H9 (cell line): ENCODE results near the gene CHST13. TPM values are rescaled to one million over a fixed set of nuclear protein-coding genes. Genes with fewer than 3 reads are reported as not detected.

ENCODE experiments used
- DNase-seq: peaks from one replicate; pipeline ENCODE4 v3.0.0-alpha.2; 2017
- H2AFZ ChIP-seq: one replicate; pipeline ENCODE4 v1.6.1; 2013; ENCODE audit warnings: mild to moderate bottlenecking, low read length, control low read depth, moderate library complexity
- H2AK5ac ChIP-seq: 2 replicates; pipeline ENCODE4 v1.6.1; 2013; ENCODE audit warnings: low read length, control low read depth, mixed read lengths; ENCODE audit not compliant: insufficient read length
- H2BK120ac ChIP-seq: one replicate; pipeline ENCODE4 v1.6.1; 2013; ENCODE audit warnings: low read depth, mild to moderate bottlenecking, low read length, control low read depth, inconsistent platforms; ENCODE audit not compliant: poor library complexity, severe bottlenecking
- H2BK12ac ChIP-seq: 2 replicates; pipeline ENCODE4 v1.6.1; 2013; ENCODE audit warnings: low read length, control low read depth, mixed read lengths, low read depth; ENCODE audit not compliant: insufficient read length
- H2BK15ac ChIP-seq: 2 replicates; pipeline ENCODE4 v1.6.1; 2013; ENCODE audit warnings: low read depth, low read length, control low read depth
- H2BK20ac ChIP-seq: one replicate; pipeline ENCODE4 v1.6.1; 2013; ENCODE audit warnings: low read depth, mild to moderate bottlenecking, low read length, control low read depth, inconsistent platforms; ENCODE audit not compliant: poor library complexity, severe bottlenecking
- H2BK5ac ChIP-seq: 2 replicates; pipeline ENCODE4 v1.6.1; 2013; ENCODE audit warnings: low read length, control low read depth, mixed read lengths; ENCODE audit not compliant: insufficient read length
- H3K14ac ChIP-seq: 2 replicates; pipeline ENCODE4 v1.6.1; 2013; ENCODE audit warnings: low read length, control low read depth; ENCODE audit not compliant: insufficient read depth
- H3K18ac ChIP-seq: 2 replicates; pipeline ENCODE4 v1.6.1; 2013; ENCODE audit warnings: low read depth, mild to moderate bottlenecking, mixed read lengths, low read length, control low read depth; ENCODE audit not compliant: insufficient read length
- H3K23ac ChIP-seq: 2 replicates; pipeline ENCODE4 v1.6.1; 2013; ENCODE audit warnings: low read length, control low read depth, mixed read lengths, low read depth; ENCODE audit not compliant: insufficient read length
- H3K23me2 ChIP-seq: 2 replicates; pipeline ENCODE4 v1.6.1; 2013; ENCODE audit warnings: low read depth, mild to moderate bottlenecking, mixed read lengths, low read length, control low read depth; ENCODE audit not compliant: insufficient read length, poor library complexity, severe bottlenecking
- H3K27ac ChIP-seq: 2 replicates; pipeline ENCODE4 v1.5.1; 2013; ENCODE audit warnings: low read length, control low read depth, mixed read lengths, low read depth; ENCODE audit not compliant: insufficient read length
- H3K27me3 ChIP-seq: 2 replicates; pipeline ENCODE4 v1.6.1; 2013; ENCODE audit warnings: low read length, control low read depth, inconsistent platforms; ENCODE audit not compliant: insufficient read depth
- H3K4ac ChIP-seq: 2 replicates; pipeline ENCODE4 v1.6.1; 2013; ENCODE audit warnings: low read depth, mild to moderate bottlenecking, control low read depth, inconsistent platforms, low read length, moderate library complexity
- H3K4me1 ChIP-seq: 2 replicates; pipeline ENCODE4 v1.6.1; 2013; ENCODE audit warnings: low read length, control low read depth, inconsistent platforms; ENCODE audit not compliant: insufficient read depth
- H3K4me2 ChIP-seq: 2 replicates; pipeline ENCODE4 v1.6.1; 2013; ENCODE audit warnings: low read length, control low read depth, mixed read lengths; ENCODE audit not compliant: insufficient read length, insufficient read depth
- H3K56ac ChIP-seq: 2 replicates; pipeline ENCODE4 v1.6.1; 2013; ENCODE audit warnings: low read depth, mild to moderate bottlenecking, mixed read lengths, low read length, control low read depth; ENCODE audit not compliant: insufficient read length
- H3K79me1 ChIP-seq: 2 replicates; pipeline ENCODE4 v1.6.1; 2013; ENCODE audit warnings: low read depth, mild to moderate bottlenecking, moderate library complexity, low read length, control low read depth, inconsistent platforms; ENCODE audit not compliant: insufficient read depth, poor library complexity, severe bottlenecking
- H3K79me2 ChIP-seq: 2 replicates; pipeline ENCODE4 v1.6.1; 2013; ENCODE audit warnings: low read length, control low read depth, inconsistent platforms; ENCODE audit not compliant: insufficient read depth
- H3K9ac ChIP-seq: 2 replicates; pipeline ENCODE4 v1.6.1; 2013; ENCODE audit warnings: low read length, control low read depth, mixed read lengths; ENCODE audit not compliant: insufficient read length; ENCODE audit errors: extremely low read depth
- H3K9me3 ChIP-seq: one replicate; pipeline ENCODE4 v1.6.1; 2013; ENCODE audit warnings: low read depth, low read length, inconsistent platforms; ENCODE audit not compliant: control insufficient read depth
- H3T11ph ChIP-seq: one replicate; pipeline ENCODE4 v1.6.1; 2013; ENCODE audit warnings: mild to moderate bottlenecking, low read length, control low read depth, inconsistent platforms
- H4K20me1 ChIP-seq: one replicate; pipeline ENCODE4 v1.6.1; 2013; ENCODE audit not compliant: control insufficient read depth, insufficient read length, insufficient read depth
- H4K5ac ChIP-seq: 2 replicates; pipeline ENCODE4 v1.6.1; 2013; ENCODE audit warnings: low read depth, mild to moderate bottlenecking, mixed read lengths, low read length, control low read depth; ENCODE audit not compliant: insufficient read length
- H4K8ac ChIP-seq: replicated peaks from 2 replicates; pipeline ENCODE4 v1.6.1; 2013; ENCODE audit warnings: low read length, control low read depth, mixed read lengths, low read depth; ENCODE audit not compliant: insufficient read length
- H4K91ac ChIP-seq: 2 replicates; pipeline ENCODE4 v1.6.1; 2013; ENCODE audit warnings: low read depth, mild to moderate bottlenecking, moderate library complexity, mixed read lengths, low read length, control low read depth; ENCODE audit not compliant: insufficient read length
- H3K27ac Mint-ChIP-seq, 3 experiments: 2 replicates in 2 of 3; 3 replicates in 1 of 3; pipeline ENCODE4 v1.8.0; 2020 to 2021; ENCODE audit warnings: mixed read lengths in 3 of 3, mild to moderate bottlenecking in 1 of 3, moderate library complexity in 1 of 3
- H3K27me3 Mint-ChIP-seq: 2 replicates; pipeline ENCODE4 v1.8.0; 2021; ENCODE audit warnings: low read depth, mild to moderate bottlenecking, moderate library complexity, mixed read lengths
- H3K36me3 Mint-ChIP-seq, 3 experiments: 2 replicates in 2 of 3; 3 replicates in 1 of 3; pipeline ENCODE4 v1.8.0; 2020 to 2021; ENCODE audit warnings: low read depth in 3 of 3, mixed read lengths in 3 of 3; ENCODE audit not compliant: insufficient read depth in 1 of 3
- H3K4me1 Mint-ChIP-seq, 2 experiments: 2 replicates each; pipeline ENCODE4 v1.8.0; 2020; ENCODE audit warnings: mixed read lengths in 2 of 2
- H3K4me3 Mint-ChIP-seq, 2 experiments: 2 replicates in 1 of 2; 3 replicates in 1 of 2; pipeline ENCODE4 v1.8.0; 2020 to 2021; ENCODE audit warnings: mild to moderate bottlenecking in 2 of 2, mixed read lengths in 2 of 2, moderate library complexity in 1 of 2
- H3K9me3 Mint-ChIP-seq, 2 experiments: 2 replicates in 1 of 2; 3 replicates in 1 of 2; pipeline ENCODE4 v1.8.0; 2020; ENCODE audit warnings: mild to moderate bottlenecking in 2 of 2, mixed read lengths in 2 of 2, moderate library complexity in 1 of 2
- CTCF ChIP-seq: fragments of 200-600 bp; sonication (generic); conservative IDR thresholded peaks from 3 replicates; pipeline ENCODE4 v1.8.0; 2021; ENCODE audit warnings: antibody characterized with exemption, mild to moderate bottlenecking
- WGBS: extraction: QIAGEN DNeasy Blood & Tissue Kit; methylation state at CpG from one replicate; pipeline ENCODE4 v1.1.7; 2013; ENCODE audit warnings: missing lambda C conversion rate, low lambda C conversion rate, mixed read lengths; ENCODE audit not compliant: insufficient read length; ENCODE audit errors: extremely low coverage; 5-methylcytosine and 5-hydroxymethylcytosine counted together
- total RNA-seq: library from RNA; stranded (reverse); gene quantifications from 2 replicates; pipeline ENCODE4 v1.2.1, GENCODE V29; 2021

CHST13 gene
- total RNA-seq, 1 experiment from 2014 or later, result 0.85 TPM

- Mint-ChIP-seq H3K4me1 (peaks cover 30 to 49% of the 10 kb centered on the region in 2 experiments), H3K27ac (no peak overlapping the region), H3K4me3 (no peak overlapping the region), H3K27me3 (peaks cover 11% of the 10 kb centered on the region), H3K36me3 (no peaks in the 10 kb centered on the region), H3K9me3 (no peaks in the 10 kb centered on the region)
- no peaks in the 10 kb centered on the region for H3K27me3 ChIP-seq
- no CpG with 5 or more reads among the region's 8 CpGs for WGBS
- no peak overlapping the region for H2BK15ac ChIP-seq
- H2AK5ac ChIP-seq, result no peak overlapping the region
- no peaks in the 10 kb centered on the region for H4K20me1 ChIP-seq
- no peak for TF ChIP-seq CTCF
- peak; percentile 14 for DNase-seq
- H3K79me2 ChIP-seq, result no peaks in the 10 kb centered on the region
- H3K4me1 ChIP-seq, result peaks cover 4% of the 10 kb centered on the region; the same call in 1 of the 2 replicates
- no peak overlapping the region for H3K56ac ChIP-seq
- no peaks in the 10 kb centered on the region for H3K9me3 ChIP-seq
- H3K9ac ChIP-seq, result no peak overlapping the region
- H3K23ac ChIP-seq, result no peak overlapping the region
- H4K91ac ChIP-seq, result no peak overlapping the region
- H4K5ac ChIP-seq, result no peak overlapping the region
- H3T11ph ChIP-seq, result no peak overlapping the region
- H3K4ac ChIP-seq, result no peak overlapping the region
- no peak overlapping the region for H4K8ac ChIP-seq
- no peak overlapping the region for H3K18ac ChIP-seq
- H2BK120ac ChIP-seq, result no peak overlapping the region
- no peak overlapping the region for H2BK20ac ChIP-seq
- no peak overlapping the region for H3K14ac ChIP-seq
- no peaks in the 10 kb centered on the region for H3K79me1 ChIP-seq
- no peaks in the 10 kb centered on the region for H3K23me2 ChIP-seq
- no peak overlapping the region for H2BK12ac ChIP-seq
- no peak overlapping the region for H3K4me2 ChIP-seq
- no peak overlapping the region for H2AFZ ChIP-seq
- H3K27ac ChIP-seq, result no peak overlapping the region
- H2BK5ac ChIP-seq, result no peak overlapping the region
These were observed 22.7 kb downstream of the CHST13 start for GRCh38 chr3:126546549-126547239.
